Measurements from ENCODE around the gene LRP5.

The LRP5 gene

DNA sequence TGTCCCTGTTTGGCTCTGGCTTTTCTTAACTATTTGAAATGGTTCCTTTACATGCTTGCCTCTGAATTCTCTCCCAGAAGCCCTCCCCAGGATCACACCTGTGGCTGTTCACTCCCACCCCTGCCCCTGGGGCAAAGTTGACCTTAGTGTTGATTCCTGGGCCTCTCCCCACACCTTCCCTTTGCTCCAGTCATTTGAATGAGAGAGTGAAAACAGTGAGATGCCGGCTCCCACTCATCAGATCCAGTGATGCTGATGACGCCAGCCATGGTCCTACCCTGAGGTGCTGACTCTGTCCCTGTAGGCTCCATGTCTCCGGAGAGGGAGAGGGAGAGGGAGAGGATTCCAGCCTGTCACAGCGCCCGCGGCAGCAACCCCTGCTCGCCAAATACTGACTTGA is 40.7 kb downstream of the LRP5 start:
- TF ChIP-seq, protein P1, sequence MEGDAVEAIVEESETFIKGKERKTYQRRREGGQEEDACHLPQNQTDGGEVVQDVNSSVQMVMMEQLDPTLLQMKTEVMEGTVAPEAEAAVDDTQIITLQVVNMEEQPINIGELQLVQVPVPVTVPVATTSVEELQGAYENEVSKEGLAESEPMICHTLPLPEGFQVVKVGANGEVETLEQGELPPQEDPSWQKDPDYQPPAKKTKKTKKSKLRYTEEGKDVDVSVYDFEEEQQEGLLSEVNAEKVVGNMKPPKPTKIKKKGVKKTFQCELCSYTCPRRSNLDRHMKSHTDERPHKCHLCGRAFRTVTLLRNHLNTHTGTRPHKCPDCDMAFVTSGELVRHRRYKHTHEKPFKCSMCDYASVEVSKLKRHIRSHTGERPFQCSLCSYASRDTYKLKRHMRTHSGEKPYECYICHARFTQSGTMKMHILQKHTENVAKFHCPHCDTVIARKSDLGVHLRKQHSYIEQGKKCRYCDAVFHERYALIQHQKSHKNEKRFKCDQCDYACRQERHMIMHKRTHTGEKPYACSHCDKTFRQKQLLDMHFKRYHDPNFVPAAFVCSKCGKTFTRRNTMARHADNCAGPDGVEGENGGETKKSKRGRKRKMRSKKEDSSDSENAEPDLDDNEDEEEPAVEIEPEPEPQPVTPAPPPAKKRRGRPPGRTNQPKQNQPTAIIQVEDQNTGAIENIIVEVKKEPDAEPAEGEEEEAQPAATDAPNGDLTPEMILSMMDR (IDR thresholded peaks at IDR 0.05) = no peak
- no peak overlapping the region for H3K4me2 ChIP-seq (ENCODE audit: low read length)
- H3K27ac ChIP-seq = no peak overlapping the region
- H3K79me2 ChIP-seq = no peaks in the 10 kb centered on the region
- H3K36me3 ChIP-seq (ENCODE audit: control insufficient read depth, insufficient read depth, low read length) = no peaks in the 10 kb centered on the region
- no peak overlapping the region for H2AFZ ChIP-seq
- no peaks in the 10 kb centered on the region for H3K9me3 ChIP-seq (ENCODE audit: control insufficient read depth, low read length)
- H3K4me1 ChIP-seq = no peaks in the 10 kb centered on the region
- H3K4me3 ChIP-seq (ENCODE audit: low read depth, low read length) = no peak overlapping the region
- no peaks in the 10 kb centered on the region for H3K27me3 ChIP-seq (ENCODE audit: control insufficient read depth, insufficient read depth, low read length)
- H3K9ac ChIP-seq = no peak overlapping the region

DNA sequence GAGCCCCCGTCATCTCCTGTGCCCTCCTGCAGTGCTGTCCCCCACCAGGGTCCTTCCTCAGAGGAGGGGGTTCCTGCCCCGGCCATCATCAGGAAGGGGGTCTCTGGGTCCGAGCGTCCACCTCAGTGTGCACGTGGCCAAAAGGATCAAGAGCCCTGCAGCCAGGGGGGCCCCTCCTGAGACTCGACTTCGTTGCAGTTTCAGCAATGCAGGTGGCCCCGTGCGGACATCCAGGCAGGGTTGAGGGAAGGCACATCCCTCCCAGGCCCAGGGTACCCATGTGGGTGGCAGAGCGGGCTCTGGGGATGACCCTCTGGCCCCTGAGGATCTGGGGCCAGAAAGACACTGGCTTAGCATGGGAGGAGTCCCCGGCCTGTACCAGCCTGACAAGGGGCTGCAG is 41.3 kb downstream of the LRP5 start:
- Histone ChIP-seq H3K9ac (no peak overlapping the region), H3K4me1 (no peaks in the 10 kb centered on the region), H3K36me3 (ENCODE audit: control insufficient read depth, insufficient read depth, low read length) (no peaks in the 10 kb centered on the region), H3K27me3 (ENCODE audit: control insufficient read depth, insufficient read depth, low read length) (no peaks in the 10 kb centered on the region), H2AFZ (no peak overlapping the region), H3K27ac (no peak overlapping the region), H3K4me2 (ENCODE audit: low read length) (no peak overlapping the region), H3K79me2 (no peaks in the 10 kb centered on the region), H3K9me3 (ENCODE audit: control insufficient read depth, low read length) (no peaks in the 10 kb centered on the region), H3K4me3 (ENCODE audit: low read depth, low read length) (no peak overlapping the region)
- TF ChIP-seq, protein P1 (IDR thresholded peaks at IDR 0.05) = no peak

DNA sequence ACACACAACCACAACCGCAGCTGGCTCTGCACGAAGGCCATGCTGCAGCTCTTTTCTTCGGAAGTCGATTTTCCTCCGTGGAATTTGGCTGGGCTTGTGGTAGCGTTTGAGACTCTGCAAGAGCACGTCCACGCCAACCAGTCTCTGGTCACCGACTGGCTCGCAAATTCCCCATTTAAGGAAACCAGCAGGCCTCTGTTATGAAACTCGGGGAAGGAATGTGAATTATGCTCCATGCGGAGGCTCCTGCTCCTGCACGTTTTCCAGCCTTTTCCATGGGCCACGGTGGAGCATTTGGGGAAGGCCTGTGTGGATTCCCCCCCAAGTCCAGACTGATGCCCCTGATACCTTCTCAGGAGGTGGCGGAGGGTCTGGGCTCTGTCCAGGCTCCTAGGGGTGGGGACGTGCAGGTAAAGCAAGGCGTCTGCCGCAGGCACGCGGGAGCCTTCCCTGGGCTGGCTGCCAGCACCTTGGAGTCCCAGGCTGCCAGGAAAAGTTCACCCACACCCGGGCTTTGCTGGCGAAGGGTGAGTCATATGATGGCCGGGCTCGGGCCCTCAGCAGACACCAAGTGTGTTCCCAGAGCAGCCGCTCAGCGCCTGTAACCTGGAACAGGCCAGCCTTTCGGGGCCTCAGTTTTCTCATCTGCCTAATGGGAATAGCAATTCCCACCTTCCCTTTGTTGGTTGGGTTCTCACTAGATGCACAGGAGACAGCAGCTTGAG is 41.9 kb downstream of the LRP5 start:
- no peak overlapping the region for H2AFZ ChIP-seq
- no peaks in the 10 kb centered on the region for H3K9me3 ChIP-seq (ENCODE audit: control insufficient read depth, low read length)
- TF ChIP-seq, protein P1 (IDR thresholded peaks at IDR 0.05) = no peak
- H3K4me3 ChIP-seq (ENCODE audit: low read depth, low read length) = no peak overlapping the region
- no peaks in the 10 kb centered on the region for H3K36me3 ChIP-seq (ENCODE audit: control insufficient read depth, insufficient read depth, low read length)
- no peak overlapping the region for H3K4me2 ChIP-seq (ENCODE audit: low read length)
- H3K4me1 ChIP-seq = no peaks in the 10 kb centered on the region
- H3K79me2 ChIP-seq = no peaks in the 10 kb centered on the region
- H3K9ac ChIP-seq = no peak overlapping the region
- no peak overlapping the region for H3K27ac ChIP-seq
- no peaks in the 10 kb centered on the region for H3K27me3 ChIP-seq (ENCODE audit: control insufficient read depth, insufficient read depth, low read length)

DNA sequence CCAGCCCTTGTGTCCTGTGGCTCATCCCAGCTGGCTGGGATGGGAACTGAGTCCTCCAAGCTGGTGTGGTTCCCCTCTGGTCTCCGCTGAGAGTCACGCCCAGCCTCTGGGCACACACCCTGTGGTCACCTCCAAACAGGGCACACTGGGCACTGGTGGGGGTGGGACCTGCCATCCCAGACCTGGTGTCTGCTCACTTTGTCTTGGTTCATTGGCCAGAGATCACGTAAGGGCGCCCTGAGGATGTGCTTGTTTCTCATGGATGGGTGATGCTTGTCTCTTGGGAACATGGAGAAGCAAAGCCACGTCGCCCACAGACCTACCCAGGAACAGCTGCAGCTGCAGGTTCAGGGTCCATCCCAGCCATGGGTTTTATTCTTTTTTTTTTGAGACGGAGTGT is 43.1 kb downstream of the LRP5 start:
- H2AFZ ChIP-seq = no peak overlapping the region
- TF ChIP-seq, protein P1 (IDR thresholded peaks at IDR 0.05) = no peak
- H3K4me3 ChIP-seq (ENCODE audit: low read depth, low read length) = no peak overlapping the region
- H3K79me2 ChIP-seq = no peaks in the 10 kb centered on the region
- H3K4me2 ChIP-seq (ENCODE audit: low read length) = no peak overlapping the region
- no peak overlapping the region for H3K9ac ChIP-seq
- no peaks in the 10 kb centered on the region for H3K36me3 ChIP-seq (ENCODE audit: control insufficient read depth, insufficient read depth, low read length)
- no peaks in the 10 kb centered on the region for H3K4me1 ChIP-seq
- H3K27me3 ChIP-seq (ENCODE audit: control insufficient read depth, insufficient read depth, low read length) = no peaks in the 10 kb centered on the region
- no peaks in the 10 kb centered on the region for H3K9me3 ChIP-seq (ENCODE audit: control insufficient read depth, low read length)
- H3K27ac ChIP-seq = no peak overlapping the region

DNA sequence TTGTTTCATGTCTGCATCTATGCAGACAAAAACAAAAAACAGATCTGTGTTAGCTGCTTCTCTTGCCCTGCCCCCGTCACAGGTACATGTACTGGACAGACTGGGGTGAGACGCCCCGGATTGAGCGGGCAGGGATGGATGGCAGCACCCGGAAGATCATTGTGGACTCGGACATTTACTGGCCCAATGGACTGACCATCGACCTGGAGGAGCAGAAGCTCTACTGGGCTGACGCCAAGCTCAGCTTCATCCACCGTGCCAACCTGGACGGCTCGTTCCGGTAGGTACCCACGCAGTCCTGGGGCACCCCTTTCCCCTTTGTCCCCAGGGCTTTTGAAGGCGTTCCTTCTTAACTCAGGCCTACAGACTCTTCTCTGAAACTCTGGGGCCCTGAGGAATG is 45.2 kb downstream of the LRP5 start:
- H3K9ac ChIP-seq = no peak overlapping the region
- H3K27me3 ChIP-seq (ENCODE audit: control insufficient read depth, insufficient read depth, low read length) = no peaks in the 10 kb centered on the region
- TF ChIP-seq, protein P1 (IDR thresholded peaks at IDR 0.05) = no peak
- no peaks in the 10 kb centered on the region for H3K9me3 ChIP-seq (ENCODE audit: control insufficient read depth, low read length)
- H3K36me3 ChIP-seq (ENCODE audit: control insufficient read depth, insufficient read depth, low read length) = no peaks in the 10 kb centered on the region
- H3K79me2 ChIP-seq = no peaks in the 10 kb centered on the region
- H3K4me2 ChIP-seq (ENCODE audit: low read length) = no peak overlapping the region
- no peak overlapping the region for H3K4me3 ChIP-seq (ENCODE audit: low read depth, low read length)
- H3K27ac ChIP-seq = no peak overlapping the region
- H3K4me1 ChIP-seq = no peaks in the 10 kb centered on the region
- H2AFZ ChIP-seq = no peak overlapping the region
